Osteocyte (in vitro differentiated cells): ENCODE results near the gene JAKMIP1. TPM values are rescaled to one million over a fixed set of nuclear protein-coding genes. Genes with fewer than 3 reads are reported as not detected.
A peak's percentile ranks its signal among the peaks of the same experiment; 100 is the strongest.

Experiments
- DNase-seq: peaks from one replicate; pipeline ENCODE4 v3.0.0; 2021; ENCODE audit warnings: mixed read lengths; ENCODE audit not compliant: unreplicated experiment; ENCODE audit errors: extremely low spot score
- H3K27ac Mint-ChIP-seq: one replicate; pipeline ENCODE4 v1.8.0; 2021; ENCODE audit warnings: mild to moderate bottlenecking, mixed read lengths; ENCODE audit not compliant: unreplicated experiment
- H3K27me3 Mint-ChIP-seq: one replicate; pipeline ENCODE4 v1.8.0; 2021; ENCODE audit warnings: mixed read lengths; ENCODE audit not compliant: unreplicated experiment
- H3K36me3 Mint-ChIP-seq: one replicate; pipeline ENCODE4 v1.8.0; 2021; ENCODE audit warnings: mixed read lengths; ENCODE audit not compliant: unreplicated experiment
- H3K4me1 Mint-ChIP-seq: one replicate; pipeline ENCODE4 v1.8.0; 2021; ENCODE audit warnings: mixed read lengths; ENCODE audit not compliant: unreplicated experiment
- H3K4me3 Mint-ChIP-seq: one replicate; pipeline ENCODE4 v1.8.0; 2021; ENCODE audit warnings: mild to moderate bottlenecking, moderate library complexity, mixed read lengths; ENCODE audit not compliant: unreplicated experiment
- H3K9me3 Mint-ChIP-seq: one replicate; pipeline ENCODE4 v1.8.0; 2021; ENCODE audit warnings: mixed read lengths; ENCODE audit not compliant: unreplicated experiment
- total RNA-seq: library from RNA; stranded (reverse); gene quantifications from 2 replicates; pipeline ENCODE4 v1.2.1, GENCODE V29; 2021
- TF ChIP-seq, protein P1 (sequence below): fragments of 200-600 bp; sonication (generic); IDR thresholded peaks from 2 replicates; pipeline ENCODE4 v1.5.0; 2021; ENCODE audit warnings: antibody characterized with exemption, mild to moderate bottlenecking, moderate library complexity

Gene JAKMIP1
- total RNA-seq, 1 donor from 2014 or later: not detected

- H3K36me3 Mint-ChIP-seq: no peaks in the 10 kb centered on the region
- peaks cover 18% of the 10 kb centered on the region for H3K27me3 Mint-ChIP-seq
- no peaks in the 10 kb centered on the region for H3K4me1 Mint-ChIP-seq
- no peak for DNase-seq
- no peak overlapping the region for H3K27ac Mint-ChIP-seq
- no peak overlapping the region for H3K4me3 Mint-ChIP-seq
- no peaks in the 10 kb centered on the region for H3K9me3 Mint-ChIP-seq
- TF ChIP-seq, protein P1, sequence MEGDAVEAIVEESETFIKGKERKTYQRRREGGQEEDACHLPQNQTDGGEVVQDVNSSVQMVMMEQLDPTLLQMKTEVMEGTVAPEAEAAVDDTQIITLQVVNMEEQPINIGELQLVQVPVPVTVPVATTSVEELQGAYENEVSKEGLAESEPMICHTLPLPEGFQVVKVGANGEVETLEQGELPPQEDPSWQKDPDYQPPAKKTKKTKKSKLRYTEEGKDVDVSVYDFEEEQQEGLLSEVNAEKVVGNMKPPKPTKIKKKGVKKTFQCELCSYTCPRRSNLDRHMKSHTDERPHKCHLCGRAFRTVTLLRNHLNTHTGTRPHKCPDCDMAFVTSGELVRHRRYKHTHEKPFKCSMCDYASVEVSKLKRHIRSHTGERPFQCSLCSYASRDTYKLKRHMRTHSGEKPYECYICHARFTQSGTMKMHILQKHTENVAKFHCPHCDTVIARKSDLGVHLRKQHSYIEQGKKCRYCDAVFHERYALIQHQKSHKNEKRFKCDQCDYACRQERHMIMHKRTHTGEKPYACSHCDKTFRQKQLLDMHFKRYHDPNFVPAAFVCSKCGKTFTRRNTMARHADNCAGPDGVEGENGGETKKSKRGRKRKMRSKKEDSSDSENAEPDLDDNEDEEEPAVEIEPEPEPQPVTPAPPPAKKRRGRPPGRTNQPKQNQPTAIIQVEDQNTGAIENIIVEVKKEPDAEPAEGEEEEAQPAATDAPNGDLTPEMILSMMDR: peak; percentile 89
These were observed 180.8 kb downstream of the JAKMIP1 start for GRCh38 chr4:6019316-6020263.

DNA sequence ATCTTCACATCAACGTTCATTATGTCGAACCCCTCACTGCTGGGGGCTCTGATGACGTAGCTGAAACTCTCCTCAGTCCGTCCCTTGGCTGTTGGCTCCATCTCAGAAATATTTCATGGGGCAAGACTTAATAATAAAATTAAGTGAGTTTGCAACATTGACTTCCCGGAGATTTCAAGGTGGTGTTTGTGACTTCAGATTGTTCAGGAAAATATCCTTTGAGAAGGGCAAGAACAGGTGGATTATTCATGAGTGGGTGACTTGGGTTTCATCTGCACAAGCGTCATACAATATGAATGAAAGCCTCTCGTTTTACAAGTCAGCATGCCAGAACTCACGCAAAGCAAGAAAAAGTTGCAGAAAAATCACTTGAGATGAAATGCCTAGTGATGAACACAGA, 182.0 kb downstream of the JAKMIP1 start, which contains the start of gene C4orf50:
Gene C4orf50 (minus strand): TSS at position 101 of the 400 bp plus-strand sequence.
- Mint-ChIP-seq H3K36me3 (no peaks in the 10 kb centered on the region), H3K27me3 (peaks cover 18% of the 10 kb centered on the region), H3K4me1 (no peaks in the 10 kb centered on the region), H3K27ac (no peak within 1 kb of the TSS), H3K9me3 (no peaks in the 10 kb centered on the region), H3K4me3 (no peak within 1 kb of the TSS)
- TF ChIP-seq, protein P1: no peak
- no peak for DNase-seq

DNA sequence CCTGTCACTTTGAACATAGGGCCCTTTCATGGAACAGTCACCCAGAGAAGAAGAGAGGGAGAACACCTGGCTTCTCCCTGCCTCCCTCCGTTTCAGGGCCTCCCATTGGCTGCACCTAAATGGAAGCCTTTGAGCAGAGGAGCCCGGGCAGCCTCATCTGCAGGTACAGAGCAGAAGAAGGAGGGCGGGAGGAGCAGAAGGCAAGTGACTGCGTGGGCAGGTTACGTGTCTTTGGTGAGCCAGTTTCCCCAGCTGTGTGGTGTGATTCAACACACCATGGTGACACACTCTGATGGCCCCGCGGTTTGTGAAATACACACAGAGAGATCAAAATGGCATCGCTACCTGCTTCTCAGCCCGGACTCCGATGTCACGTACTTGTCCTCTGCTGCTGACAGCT, 182.5 kb downstream of the JAKMIP1 start:
- Mint-ChIP-seq H3K9me3 (no peaks in the 10 kb centered on the region), H3K4me1 (no peaks in the 10 kb centered on the region), H3K36me3 (no peaks in the 10 kb centered on the region), H3K27ac (no peak overlapping the region), H3K4me3 (no peak overlapping the region), H3K27me3 (peaks cover 18% of the 10 kb centered on the region)
- TF ChIP-seq, protein P1: no peak
- DNase-seq: no peak

GRCh38 chr4:6017030-6017429, 183.3 kb downstream of the JAKMIP1 start:
- peaks cover 18% of the 10 kb centered on the region for H3K27me3 Mint-ChIP-seq
- no peak overlapping the region for H3K27ac Mint-ChIP-seq
- H3K9me3 Mint-ChIP-seq: no peaks in the 10 kb centered on the region
- no peak overlapping the region for H3K4me3 Mint-ChIP-seq
- no peaks in the 10 kb centered on the region for H3K36me3 Mint-ChIP-seq
- no peak for DNase-seq
- TF ChIP-seq, protein P1: no peak
- H3K4me1 Mint-ChIP-seq: no peaks in the 10 kb centered on the region

DNA sequence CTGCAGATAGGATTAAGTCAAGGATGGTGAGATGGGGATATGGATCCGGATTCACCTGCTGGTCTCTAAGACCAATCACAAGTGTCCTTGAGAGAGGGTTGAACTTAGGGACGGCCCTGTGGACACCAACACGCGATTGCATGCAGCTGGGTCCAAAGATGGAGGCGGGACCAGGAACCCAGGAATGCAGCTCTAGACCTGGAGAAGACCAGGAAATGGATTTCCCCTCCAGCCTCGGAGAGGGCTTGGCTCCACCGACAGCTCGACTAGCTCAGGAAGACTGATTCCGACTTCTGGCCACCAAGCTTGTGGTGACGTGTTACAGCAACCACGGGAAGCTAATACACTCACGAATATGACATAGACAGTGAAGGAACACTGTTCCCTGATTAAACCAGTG, 186.8 kb downstream of the JAKMIP1 start:
- Mint-ChIP-seq H3K27me3 (peaks cover 24% of the 10 kb centered on the region), H3K27ac (no peak overlapping the region), H3K9me3 (no peaks in the 10 kb centered on the region), H3K4me1 (no peaks in the 10 kb centered on the region), H3K4me3 (no peak overlapping the region), H3K36me3 (no peaks in the 10 kb centered on the region)
- TF ChIP-seq, protein P1: no peak
- no peak for DNase-seq
